ENCODE results near the gene GTSE1.
"Not testable (repeated sequence)": the region's sequence is repeated elsewhere in the genome, so short reads cannot be mapped to it uniquely, and the experiment has no call there.

GTSE1 gene

GRCh38 chr22:46294784-46295183 lies 1.9 kb upstream of the GTSE1 start:
- no peak for DNase-seq

- DNase-seq: no peak
Observed at GRCh38 chr22:46295277-46295971, 1.2 kb upstream of the GTSE1 start.

- no peak for DNase-seq
Observed at GRCh38 chr22:46297151-46297812, 612 bp downstream of the GTSE1 start.

- no peak for DNase-seq
Observed at GRCh38 chr22:46299101-46299500, 2.4 kb downstream of the GTSE1 start.

- no peak for DNase-seq
Observed at GRCh38 chr22:46300491-46300890, 3.8 kb downstream of the GTSE1 start.

GRCh38 chr22:46303347-46303965 lies 6.8 kb downstream of the GTSE1 start:
- DNase-seq: no peak

GRCh38 chr22:46308283-46308988 lies 11.8 kb downstream of the GTSE1 start:
- no peak for DNase-seq

- no peak for DNase-seq
Observed at GRCh38 chr22:46309526-46310085, 12.9 kb downstream of the GTSE1 start.

GRCh38 chr22:46312056-46312455 lies 15.4 kb downstream of the GTSE1 start:
- no peak for DNase-seq

- DNase-seq: not testable (repeated sequence)
Observed at GRCh38 chr22:46312848-46313247, 16.2 kb downstream of the GTSE1 start.

DNA sequence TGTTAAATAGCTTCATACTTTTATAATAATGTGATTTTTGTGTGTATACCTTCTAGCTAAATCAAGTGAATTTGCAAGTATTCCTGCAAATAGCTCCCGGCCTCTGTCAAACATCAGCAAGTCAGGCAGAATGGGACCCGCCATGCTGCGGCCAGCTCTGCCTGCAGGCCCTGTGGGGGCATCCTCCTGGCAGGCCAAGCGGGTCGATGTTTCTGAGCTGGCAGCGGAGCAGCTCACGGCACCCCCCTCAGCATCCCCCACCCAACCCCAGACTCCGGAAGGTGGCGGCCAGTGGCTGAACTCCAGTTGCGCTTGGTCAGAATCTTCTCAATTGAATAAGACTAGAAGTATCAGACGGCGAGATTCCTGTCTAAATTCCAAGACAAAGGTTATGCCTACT lies 19.3 kb downstream of the GTSE1 start:
- DNase-seq: no peak

DNA sequence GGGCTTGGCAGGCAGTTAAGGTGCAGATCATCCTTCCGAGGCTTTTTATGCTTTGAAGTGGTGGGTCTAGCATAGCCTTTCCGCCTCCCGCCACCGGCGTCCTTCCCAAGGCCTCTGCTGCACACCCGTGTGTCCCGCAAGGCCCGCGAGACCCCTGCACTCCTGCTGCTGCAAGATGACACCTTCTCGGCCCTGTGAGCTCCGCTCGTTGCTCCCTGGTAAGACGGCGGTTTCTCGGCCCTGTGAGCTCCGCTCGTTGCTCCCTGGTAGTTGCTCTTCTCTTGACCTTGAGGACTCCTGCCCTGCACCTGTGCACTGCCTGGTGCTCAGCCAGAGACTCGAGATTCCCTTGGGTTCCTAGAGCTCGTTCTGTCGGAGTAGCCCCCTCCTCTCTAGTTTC lies 21.0 kb downstream of the GTSE1 start:
- DNase-seq: no peak

GRCh38 chr22:46318576-46318975 lies 21.9 kb downstream of the GTSE1 start:
- no peak for DNase-seq

DNA sequence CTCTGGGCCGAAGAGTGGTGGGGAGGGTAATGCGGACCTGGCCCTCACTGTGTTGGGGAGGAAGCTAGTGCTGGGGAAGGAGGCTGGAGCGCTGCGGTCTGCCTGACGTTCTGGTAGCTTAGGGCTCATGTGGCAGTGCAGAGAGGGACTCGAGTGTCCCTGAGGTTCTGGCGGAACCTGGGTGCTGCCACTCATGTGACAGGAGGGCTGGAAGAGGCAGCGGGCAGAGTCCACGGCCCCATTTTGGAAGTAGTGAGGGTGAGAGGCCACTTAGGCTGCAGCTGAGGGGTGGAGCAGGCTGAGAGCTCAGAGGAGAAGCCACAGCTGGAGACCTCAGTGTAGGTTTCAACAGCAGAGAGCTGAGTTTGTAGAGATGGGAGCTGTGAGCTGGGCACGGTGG lies 22.6 kb downstream of the GTSE1 start:
- DNase-seq: no peak

- DNase-seq: no peak
Observed at GRCh38 chr22:46320166-46320710, 23.6 kb downstream of the GTSE1 start.

DNA sequence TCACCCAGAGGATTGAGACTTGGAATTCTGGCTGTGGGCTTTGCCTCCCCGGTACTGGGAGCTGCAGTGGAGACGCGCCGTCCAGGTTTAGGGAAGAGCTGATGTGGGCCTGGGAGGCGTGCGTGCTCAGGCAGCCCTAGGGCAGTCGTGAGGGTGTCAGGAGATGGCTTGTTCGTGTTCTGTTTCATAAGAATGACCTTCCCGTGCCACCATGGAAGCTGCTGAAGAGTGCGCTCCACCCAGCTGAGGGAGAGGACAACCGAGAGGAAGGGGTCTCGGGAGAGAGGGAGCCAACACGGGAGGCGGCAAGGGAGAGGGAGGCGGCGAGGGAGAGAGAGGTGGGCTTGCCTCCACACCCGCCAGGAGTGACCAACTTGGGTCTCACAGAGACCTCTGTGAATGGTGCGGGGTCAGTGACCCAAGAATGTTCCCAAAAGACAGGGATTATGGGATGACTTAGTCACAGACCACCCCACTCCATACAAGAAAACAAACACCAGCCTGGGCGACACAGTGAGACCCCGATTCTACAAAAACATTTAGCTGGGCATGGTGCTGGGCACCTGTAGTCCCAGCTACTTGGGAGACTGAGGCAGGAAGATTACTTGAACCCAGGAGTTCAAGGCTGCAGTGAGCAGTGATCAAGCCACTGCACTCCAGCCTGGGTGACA lies 24.2 kb downstream of the GTSE1 start:
- DNase-seq: no peak

DNA sequence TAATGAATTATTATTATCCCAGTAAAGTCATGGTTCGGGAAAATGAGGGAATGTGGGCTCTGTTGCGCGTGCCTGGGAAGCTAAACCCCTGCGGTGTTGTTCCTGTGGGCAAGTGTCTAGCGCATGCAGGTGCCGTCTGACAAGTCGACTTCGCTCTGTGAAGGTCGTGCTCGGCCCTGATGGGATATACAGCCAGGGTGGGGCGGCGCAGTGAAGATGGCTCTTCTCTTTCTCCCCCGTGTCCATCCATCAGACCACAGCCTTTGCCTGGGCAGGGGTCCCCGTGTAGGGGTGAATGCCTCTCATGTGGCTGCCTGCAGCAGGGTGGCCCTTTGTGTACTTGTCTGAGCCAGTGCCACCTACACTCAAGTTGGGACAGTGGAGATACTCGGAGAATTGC lies 26.0 kb downstream of the GTSE1 start:
- no peak for DNase-seq

- no peak for DNase-seq
Observed at GRCh38 chr22:46323162-46323561, 26.5 kb downstream of the GTSE1 start.

DNA sequence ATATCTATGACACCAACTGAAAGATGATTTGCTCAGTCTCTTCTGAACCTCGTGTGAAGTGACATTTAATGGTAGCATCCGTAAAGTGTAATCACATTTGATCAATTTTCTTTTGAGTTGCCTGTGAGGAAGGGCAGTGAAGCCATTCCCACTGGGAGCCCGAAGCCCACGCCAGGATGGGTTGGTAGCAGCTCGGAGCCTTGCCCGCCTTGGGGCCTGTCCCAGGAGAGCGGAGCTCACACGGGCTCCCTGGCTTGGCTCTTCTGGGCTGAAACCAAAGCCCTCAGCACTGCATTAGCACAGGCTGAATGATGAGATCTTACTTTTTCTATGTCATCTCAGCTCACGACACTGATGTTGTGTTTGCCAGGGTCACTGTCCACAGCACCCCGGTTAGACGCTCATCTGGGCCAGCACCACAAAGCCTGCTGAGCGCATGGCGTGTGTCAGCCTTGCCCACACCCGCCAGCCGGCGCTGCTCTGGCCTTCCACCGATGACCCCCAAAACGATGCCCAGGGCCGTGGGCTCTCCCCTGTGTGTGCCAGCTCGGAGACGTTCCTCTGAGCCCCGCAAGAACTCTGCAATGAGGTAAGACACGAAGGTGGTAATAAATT lies 29.5 kb downstream of the GTSE1 start:
- no peak for DNase-seq

DNA sequence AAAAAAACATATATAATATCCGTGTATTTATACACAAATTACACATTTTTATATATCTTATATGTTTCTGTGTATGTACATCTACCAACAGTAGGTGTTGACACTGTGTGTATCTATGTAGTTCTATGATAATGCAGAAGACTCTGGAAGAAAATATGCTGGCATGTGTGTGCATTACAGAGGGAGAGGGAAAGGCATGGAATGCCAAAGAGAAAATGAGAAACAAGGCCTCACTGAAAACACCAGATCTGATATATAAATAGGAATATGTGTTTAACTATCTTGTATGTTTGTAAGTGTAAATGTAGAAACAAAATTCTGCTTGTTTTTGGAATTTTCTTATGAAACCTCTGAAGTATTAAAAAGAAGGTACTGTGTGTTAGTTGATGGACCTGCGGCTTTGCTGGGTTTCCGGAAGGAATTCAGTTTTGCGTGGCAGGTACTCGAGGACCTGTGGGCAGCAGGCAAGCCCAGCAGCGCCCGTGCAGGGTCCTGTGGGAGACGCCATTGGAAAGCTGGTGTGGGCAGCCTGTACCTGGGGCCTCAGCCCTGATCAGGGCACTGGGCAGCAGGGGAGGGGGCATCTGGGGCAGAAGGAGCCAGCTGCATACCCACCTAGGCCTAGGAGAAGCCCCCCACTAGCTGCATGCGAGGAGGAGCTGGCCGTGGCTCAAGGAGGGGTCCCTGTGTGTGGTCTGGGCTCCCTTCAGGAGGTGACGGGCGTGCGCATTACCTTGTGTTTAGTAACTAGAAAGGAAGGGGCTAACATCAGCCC lies 31.2 kb downstream of the GTSE1 start:
- DNase-seq: no peak

DNA sequence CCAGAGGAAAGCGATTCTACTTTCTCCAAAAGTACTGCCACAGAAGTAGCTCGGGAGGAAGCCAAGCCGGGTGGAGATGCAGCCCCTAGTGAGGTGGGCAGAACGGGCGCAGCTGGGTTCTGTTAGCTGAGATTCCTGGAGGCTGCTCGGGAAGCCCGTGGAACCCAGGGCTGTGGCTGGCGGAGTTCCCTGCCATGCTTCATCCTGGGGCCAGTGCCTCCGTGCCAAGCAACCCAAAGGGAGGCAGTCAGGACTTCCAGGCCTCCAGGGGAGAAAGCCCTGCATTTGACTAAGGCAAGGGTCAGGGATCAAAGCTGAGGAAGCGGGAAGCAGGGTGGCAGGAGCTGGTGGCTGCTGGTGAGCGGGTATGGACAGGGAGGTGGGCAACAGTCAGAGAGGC lies 32.1 kb downstream of the GTSE1 start:
- no peak for DNase-seq
